Fibroblast of skin of left quadriceps (primary cell): ENCODE results near the gene PPFIA2.
A peak's percentile ranks its signal among the peaks of the same experiment; 100 is the strongest.

ENCODE experiments used
- DNase-seq, 2 experiments: peaks; one replicate each; pipeline ENCODE4 v3.0.0-alpha.2; 2013; ENCODE audit warnings: low read depth in 2 of 2

PPFIA2 gene

DNA sequence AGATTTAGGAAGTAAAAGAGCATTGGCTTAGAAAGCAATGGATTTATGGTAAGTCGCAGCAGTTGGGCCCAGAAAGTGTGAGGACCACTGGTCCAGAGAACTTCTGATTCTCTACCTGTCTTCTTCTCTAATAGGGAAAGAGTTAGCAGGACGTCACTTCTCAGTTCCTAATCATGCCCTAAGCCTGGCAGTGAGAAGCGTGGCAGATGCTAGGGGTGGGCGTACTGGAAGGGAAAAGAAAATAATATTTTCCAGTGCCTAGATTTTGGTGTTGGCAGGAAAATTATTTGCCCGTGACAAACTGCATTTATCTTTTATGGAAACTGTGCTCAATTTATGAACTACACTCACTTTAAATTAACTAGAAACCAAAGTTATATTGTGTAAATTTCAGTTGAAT, 212.3 kb downstream of the PPFIA2 start:
- no peak for DNase-seq

DNA sequence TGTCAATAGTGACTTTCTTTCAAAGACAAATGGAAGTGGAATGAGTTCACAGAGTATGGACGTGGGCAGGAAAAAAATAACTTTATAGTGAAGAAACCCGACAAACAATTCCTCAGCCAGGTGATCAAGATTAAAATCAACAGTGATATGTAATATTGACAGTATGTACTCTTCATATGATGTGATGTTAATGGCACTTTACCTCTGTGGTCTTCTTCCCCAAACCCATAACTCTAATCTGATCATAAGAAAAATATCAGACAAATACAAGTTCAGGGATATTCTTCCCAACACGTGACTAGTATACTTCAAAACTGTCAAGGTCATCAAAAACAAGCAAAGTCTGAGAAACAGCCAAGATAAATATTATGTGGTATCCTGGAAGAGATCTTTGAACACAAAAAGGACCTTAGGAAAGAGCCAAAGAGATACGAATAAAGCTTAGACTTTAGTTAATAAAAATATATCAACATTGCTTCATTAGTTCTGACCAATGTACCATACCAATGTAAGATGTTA, 215.5 kb downstream of the PPFIA2 start:
- DNase-seq: no peak

DNA sequence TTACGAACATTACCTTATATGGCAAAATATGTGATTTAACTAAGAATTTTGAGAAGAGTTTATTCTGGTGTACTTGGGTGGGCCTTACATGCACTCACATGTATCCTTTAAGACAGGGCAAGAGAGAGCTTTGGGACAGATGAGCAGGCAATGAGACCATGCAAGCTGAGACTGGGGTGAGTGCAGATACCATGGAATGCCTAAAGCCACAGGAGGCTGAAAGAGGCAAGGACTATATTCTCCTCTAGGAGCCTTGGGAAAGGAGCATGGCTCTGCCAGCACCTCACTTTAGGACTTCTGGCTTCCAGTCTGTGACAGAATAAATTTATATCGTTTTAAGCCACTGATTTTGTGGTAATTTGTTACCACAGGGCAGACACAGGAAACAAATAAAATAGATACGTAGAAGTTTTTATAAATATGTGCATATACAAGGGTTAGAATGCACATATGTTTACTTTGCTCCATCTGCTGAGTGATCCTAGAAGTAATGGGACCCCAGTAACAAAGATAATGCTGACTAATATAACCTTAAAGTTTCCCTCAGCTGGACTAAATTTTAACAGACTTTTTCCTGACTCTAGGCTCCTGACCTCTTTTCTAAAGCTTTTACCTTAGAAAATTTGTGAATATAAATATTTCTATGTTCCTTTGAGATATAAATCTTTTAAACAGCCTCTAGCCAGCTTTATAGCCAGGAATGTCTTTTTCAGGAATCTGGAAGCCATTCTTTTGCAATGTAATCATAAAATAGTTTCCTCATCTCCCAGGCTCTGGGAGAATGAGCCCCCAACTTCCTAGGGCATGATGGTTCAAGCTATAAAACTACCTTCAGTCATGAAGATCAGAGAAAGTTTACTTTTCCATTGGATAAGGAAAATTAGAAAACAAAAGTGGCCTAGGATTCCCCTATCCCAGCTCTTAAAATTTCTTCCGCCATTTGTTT, 216.8 kb downstream of the PPFIA2 start:
- peak; percentile 22 to 28 for DNase-seq

DNA sequence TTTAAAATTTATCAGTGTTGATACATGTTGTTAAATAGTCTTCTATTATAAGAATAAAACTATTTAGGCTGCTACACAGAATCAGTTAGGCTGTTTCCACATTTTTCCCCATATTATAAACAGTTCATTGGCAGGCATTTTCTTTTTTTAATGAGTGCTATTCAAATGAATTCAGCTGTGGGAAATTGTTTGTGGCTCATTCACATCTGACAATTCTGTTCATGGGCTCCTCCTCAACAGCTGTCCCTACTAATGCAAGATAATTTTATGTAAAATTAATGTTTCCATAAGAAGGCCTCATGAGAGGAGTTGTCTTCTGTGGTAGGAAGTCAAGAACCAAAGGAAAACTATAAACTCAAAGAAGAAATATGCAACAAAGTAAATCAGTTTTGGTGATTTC, 218.0 kb downstream of the PPFIA2 start:
- DNase-seq: no peak

DNA sequence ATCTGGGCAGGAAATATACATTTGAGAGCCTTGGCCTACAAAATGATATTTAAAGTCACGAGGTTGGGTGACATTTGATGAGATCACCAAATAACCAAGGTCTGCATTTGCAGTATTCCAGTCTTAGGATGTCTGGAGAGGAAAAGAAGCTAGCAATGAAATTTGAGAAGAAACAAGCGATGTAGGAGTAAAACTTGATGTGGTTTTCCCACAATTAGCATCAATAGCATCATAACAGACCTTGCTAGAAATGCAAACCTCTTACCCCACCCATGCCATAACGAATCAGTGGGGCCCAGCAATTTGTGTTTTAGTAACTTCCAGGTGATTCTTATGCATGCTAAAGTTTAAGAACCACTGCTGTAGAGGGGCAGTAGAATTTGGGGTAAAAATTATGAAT, 219.9 kb downstream of the PPFIA2 start:
- no peak for DNase-seq

DNA sequence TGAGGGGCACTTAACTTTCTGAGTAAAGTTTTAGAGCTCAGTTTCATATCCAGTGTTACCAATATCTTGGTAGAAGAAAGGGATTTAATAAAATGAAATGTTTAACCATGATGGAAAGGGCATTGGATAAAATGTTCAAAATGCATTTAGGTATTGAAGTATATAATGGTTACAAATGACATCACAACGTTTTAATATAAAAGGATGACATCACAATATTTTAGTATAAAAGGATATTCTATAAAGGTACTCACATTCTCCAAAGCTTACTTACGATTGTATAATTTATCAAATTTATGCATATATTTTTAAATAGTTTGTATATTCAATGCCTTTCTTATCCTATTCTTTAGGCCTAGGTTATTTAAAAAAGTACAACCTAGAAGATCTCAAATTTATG, 226.1 kb downstream of the PPFIA2 start:
- no peak for DNase-seq

DNA sequence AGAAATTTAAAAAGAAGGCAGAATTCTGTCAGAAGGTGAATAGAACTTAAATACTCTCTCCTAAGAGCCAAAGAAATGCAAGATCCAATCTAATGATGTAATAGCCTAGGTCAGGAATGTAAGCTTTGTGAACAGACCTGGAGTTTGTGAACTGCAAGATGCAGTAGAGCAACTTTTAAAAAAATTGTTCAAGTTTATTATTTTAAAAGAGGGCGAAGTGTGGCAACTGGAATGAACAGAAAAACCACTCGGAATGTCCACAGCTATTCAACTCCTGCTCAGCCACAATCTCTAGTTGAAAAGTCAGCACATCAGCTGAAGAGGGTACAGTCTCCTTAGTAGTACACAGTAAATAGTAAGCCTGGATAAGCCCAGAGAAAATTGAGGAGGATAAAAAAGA, 228.8 kb downstream of the PPFIA2 start:
- no peak for DNase-seq

DNA sequence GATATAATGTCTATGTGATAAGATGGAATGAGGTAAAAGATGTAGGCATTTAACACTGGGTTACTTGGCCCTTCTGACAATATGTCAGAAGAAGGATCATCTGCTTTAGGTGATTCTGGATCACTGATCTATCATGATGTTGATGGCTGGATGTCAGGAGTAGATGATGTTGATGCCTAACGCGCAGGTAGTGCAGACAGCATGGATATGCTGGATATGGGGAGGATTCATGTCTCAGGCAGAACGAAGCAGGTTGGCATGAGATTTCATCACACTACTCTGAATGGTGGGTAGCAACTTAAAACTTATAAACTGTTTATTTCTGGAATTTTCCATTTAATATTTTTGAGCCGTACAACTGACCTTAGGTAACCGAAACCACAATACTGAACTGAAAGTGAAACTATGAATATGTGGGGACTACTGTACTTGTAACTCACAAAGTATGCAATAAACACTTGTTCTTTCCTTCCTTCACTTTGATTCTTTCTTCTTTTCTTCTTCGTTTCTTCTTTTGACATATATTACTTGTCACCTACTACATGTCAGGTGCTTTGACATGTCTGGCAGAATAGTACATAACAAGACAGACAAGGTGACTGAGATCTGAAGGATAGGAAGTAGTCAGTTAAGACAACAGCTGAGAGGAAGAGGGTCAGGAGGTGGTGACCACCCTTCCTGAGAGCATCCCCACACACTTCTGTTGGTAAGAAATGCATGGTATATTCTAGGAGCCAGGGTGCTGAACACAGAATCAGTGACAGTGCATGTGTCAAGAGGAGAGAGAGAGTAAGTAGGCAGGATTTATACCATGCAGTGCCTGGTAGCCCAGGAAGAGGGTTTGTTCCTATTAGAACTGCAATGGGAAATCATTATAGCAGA, 238.8 kb downstream of the PPFIA2 start:
- DNase-seq: no peak

DNA sequence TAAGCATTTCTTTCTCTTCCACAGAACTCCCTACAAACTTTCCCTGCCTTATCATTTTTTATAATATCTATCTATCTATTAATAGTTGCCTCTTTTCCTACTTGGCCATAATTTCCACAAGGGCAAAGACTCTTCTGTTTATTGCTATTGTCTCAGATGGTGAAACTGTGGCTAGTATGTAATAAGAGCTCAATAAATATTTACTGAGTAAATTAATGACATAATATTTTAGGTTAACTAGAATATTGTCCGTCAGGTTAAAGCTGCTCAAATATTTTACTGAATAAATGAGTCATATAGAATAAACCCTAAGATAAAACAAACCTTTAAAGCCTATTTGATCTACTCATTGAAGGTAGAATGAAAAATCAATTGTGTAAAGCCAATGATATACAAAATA, 240.5 kb downstream of the PPFIA2 start:
- no peak for DNase-seq

DNA sequence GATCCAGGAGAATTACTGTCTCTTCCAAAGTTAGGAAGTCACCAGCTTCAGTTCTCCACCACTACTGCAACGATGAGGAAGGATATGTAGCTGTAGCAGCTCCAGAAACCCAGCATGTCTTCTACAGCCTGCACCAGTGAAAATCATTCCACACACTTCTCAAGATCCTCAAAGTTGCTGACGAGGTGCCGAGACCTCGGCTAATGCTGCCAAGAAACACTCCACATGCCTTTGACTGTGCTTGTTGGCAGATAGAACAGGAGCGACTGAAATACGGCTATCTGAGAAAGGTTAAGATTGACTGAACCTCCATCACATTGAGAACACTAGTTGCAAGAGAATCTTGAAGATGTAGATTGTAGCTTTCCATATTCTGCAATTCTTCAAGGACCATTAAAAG, 241.9 kb downstream of the PPFIA2 start:
- no peak for DNase-seq

DNA sequence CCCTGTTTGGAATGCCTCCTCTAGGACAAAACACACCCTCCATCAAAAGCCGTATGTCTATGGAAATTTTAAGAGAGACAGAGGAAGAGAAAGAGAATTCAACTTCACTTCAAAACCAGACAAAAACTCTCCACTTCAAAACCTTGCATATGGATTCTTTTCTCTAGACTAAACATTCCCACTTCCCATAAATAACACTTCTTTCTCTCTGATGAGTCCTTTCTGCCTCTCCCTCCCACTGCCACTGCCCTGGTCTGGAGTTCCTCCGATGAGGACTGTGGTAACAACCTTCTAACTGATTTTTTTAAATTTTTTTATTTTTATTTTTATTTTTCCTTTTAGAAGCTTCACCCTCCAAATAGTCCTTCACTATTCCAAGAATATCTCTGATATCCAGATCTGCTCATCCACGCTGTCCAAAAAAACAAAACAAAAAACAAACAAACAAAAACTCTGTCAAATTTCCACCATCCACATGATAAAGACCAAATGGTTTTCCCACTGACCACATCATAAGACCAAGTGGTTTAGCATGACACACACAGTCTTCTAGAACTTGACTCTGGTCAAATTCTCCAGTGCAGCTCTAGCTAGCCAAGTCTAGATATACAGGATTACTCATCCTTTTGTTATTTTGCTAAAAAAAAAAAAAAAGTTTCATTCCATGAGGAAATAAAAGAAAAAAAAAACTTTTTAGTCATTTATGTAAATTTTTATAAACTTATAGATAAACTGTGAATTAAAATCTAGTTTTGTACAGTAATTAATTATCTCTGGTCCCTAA, 256.0 kb downstream of the PPFIA2 start:
- peak; percentile 29 to 34 for DNase-seq

DNA sequence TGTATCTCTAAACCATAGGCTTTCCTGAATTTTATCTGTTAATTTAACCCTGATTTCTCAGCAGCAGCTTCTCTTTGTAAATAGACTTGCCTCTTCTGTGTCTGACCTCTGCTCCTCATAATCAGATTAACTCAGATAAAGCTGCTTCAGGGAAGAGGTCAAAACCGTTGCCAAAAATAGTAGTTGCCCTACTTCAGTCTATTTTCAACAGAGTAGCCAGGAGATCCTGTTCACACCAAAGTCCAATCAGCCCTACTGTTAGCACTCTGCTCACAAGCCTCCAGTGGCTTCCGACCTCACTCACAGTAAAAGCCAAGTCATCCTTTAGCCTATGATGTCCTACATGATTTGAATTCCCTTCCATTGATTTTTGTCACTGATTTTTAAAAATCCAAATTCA, 258.4 kb downstream of the PPFIA2 start:
- DNase-seq: no peak

DNA sequence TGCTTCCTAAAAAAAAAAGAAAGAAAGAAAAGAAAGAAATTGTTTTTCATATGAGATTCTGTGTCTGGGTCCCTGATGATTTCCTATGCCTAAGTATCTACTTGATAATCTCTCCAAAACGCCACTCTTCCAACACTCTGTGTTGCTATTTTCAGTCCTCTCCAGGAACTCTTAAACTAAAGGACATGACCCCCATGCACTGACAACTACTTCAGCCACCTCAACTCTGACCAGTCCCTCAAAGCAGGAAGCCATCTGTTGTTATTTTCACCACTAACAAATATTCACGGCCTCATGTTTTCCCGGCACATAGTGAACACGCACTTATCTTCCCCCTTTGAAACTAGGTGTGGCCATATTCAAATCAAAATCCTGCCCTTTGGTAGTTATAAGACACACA, 259.3 kb downstream of the PPFIA2 start:
- DNase-seq: no peak

DNA sequence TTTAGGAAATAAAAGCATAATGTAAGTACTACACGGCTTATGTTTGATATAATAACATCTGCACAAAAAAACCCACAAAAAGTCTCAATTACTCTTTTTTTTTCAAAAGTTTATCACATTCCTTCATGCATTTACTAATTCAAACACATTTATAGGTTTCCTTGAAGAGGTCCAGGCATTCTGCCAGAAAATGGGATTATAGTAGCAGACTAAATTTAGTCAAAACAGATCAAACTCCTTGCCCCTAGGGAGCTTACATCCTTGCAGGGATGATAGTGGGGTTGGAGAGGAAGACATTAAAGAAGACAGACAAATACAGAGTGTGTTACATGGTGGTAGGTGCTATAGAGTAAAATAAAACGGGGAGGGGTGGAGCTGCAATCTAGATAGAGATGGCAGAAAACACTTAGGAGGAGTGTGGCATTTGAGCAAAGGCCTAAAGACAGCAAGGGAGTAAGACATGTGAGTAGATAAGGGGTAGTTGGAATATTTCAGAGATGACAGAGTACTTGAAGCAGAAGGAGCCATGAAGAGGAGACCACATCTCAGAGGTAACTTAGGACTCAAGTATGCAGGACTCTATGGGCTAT, 266.9 kb downstream of the PPFIA2 start:
- DNase-seq: peak in 1 of 2 experiments; percentile 14

DNA sequence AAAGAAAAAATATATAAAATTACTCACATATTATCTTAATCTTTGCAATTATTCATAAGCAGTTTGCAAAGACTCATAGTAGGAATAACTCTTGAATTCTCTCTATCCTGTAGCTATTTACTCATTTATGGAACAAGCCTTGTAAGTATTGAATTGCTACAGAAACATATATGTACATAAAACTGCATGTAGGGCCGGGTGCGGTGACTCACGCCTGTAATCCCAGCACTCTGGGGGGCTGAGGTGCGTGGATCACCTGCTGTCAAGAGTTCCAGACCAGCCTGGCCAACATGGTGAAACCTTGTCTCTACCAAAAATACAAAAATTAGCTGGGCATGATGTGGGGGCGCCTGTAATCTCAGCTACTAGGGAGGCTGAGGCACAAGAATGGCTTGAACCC, 286.2 kb downstream of the PPFIA2 start:
- DNase-seq: no peak

DNA sequence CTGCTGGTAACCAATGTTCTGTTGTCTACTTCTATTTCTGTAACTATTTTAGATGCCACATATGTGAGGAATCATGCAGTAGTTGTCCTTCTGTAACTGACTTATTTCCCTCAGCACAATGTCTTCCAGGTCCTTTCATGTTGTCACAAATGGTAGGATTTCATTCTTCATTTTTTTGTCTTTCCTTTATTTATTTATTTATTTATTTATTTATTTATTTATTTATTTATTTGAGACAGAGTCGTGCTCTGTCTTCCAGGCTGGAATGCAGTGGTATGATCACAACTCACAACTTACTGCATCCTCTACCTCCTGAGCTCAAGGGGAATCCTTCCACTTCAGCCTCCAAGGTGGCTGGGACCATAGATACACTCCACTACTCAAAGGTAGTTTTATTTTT, 288.2 kb downstream of the PPFIA2 start:
- DNase-seq: no peak

DNA sequence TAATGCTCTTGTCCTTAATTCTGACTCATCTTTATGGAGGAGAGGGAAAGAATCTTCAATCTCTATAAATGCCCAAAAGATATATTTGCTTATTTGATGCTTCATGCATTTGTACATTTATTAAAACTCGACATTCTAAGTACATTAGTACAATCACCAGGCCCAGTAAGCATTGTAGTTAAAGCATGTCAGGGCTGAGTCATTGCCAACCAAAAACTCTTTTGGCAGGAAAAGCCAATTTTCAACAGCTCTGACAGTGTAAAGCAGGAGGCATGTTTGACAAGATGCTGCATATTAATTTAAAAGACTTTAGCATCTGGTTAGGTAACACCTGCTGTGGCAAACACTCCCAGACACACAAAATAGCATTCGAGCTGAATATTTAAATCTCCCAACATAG, 290.9 kb downstream of the PPFIA2 start:
- peak; percentile 28 to 33 for DNase-seq

DNA sequence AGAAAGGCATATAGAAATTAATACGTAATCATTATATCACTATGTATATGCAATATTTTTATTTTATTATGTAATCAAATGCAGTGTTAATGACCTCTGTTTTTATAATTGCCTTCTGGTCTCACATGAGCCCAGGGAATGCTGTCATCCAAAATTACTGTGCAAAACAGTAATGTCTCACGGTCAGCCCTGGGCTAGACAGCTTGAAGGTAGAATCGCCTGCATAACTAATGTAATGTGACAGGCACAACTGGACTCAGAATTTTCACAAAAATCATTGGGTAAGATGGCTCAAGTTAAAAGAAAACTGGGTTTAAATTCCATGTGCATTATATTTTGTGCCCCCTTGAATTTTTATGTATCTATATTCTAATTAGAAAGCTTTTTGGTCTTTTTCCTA, 293.3 kb downstream of the PPFIA2 start:
- DNase-seq: no peak

DNA sequence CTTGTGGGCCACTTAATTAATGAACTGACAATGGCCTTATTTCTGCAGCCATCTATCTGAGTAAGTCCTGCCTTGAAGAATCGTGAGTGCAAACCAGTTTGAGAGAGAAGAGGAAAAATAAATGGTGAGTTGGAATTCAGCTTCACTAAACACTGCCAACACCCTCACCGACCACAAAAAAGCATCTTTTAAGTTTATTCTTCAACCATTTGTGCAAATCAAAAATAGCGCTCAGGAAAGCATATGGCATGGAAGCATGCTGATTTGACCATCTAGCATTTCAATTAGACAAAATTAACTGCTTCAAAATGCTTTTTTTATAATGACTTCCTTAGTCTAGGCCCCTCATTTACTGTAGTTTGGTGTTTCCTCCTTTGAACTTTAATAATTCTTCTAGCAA, 294.0 kb downstream of the PPFIA2 start:
- no peak for DNase-seq

DNA sequence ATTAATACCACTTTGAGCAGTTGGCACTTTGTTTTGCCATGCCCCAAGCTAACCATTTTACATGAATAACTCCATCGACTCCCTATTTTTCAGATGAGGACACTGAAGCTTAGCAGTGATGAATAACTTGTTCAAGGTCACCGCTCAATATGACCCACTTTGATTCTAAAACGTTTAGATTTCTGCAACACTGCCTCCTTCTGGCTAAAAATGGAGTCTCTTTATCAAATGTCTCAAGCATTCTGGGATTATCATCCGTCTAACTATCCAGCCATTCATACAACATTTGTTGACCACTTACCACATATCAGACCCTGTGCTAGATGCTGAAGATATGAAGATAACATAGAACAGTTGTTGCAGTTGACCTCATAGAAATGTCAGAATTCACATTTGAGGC, 298.0 kb downstream of the PPFIA2 start:
- no peak for DNase-seq
